Liver (tissue), 3 donors: ENCODE data around the gene CACNA1C.

Experiments
- CTCF ChIP-seq: fragments of 150-350 bp; IDR thresholded peaks from 2 replicates; pipeline ENCODE4 v1.5.1; 2017; ENCODE audit warnings: improper control_type of control experiment, low read depth, low read length; ENCODE audit not compliant: missing input control
- FOXA1 ChIP-seq: IDR thresholded peaks from 2 replicates; pipeline ENCODE4 v1.6.1; 2016; ENCODE audit warnings: antibody characterized with exemption
- GABPA ChIP-seq, 2 donors: IDR thresholded peaks in 1 of 2; conservative IDR thresholded peaks in 1 of 2; 2 replicates each; pipeline ENCODE4 v1.6.1; 2016; ENCODE audit warnings: antibody characterized with exemption in 2 of 2, mild to moderate bottlenecking in 1 of 2, moderate library complexity in 1 of 2
- HNF4G ChIP-seq: IDR thresholded peaks from 2 replicates; pipeline ENCODE4 v1.6.1; 2016; ENCODE audit warnings: antibody characterized with exemption
- JUND ChIP-seq, 2 donors: IDR thresholded peaks; 2 replicates each; pipeline ENCODE4 v1.6.1; 2016; ENCODE audit warnings: antibody characterized with exemption in 2 of 2
- MAX ChIP-seq: IDR thresholded peaks from 2 replicates; pipeline ENCODE4 v1.6.1; 2016; ENCODE audit warnings: antibody characterized with exemption
- RAD21 ChIP-seq, 2 donors: IDR thresholded peaks; 2 replicates each; pipeline ENCODE4 v1.6.1; 2016; ENCODE audit warnings: antibody characterized with exemption in 2 of 2, mild to moderate bottlenecking in 2 of 2
- REST ChIP-seq: IDR thresholded peaks from 2 replicates; pipeline ENCODE4 v1.6.1; 2016; ENCODE audit warnings: antibody characterized with exemption, mild to moderate bottlenecking
- RXRA ChIP-seq, 2 donors: IDR thresholded peaks; 2 replicates each; pipeline ENCODE4 v1.6.1; 2017 to 2018; ENCODE audit warnings: antibody characterized with exemption in 2 of 2, mild to moderate bottlenecking in 1 of 2
- TAF1 ChIP-seq: conservative IDR thresholded peaks from 2 replicates; pipeline ENCODE4 v1.6.1; 2016; ENCODE audit warnings: antibody characterized with exemption, mild to moderate bottlenecking
- YY1 ChIP-seq: IDR thresholded peaks from 2 replicates; pipeline ENCODE4 v1.6.1; 2016; ENCODE audit warnings: antibody characterized with exemption, mild to moderate bottlenecking
- ZBTB33 ChIP-seq: IDR thresholded peaks from 2 replicates; pipeline ENCODE4 v1.6.1; 2016; ENCODE audit warnings: antibody characterized with exemption
- donor health status: healthy.
- donor health status: healthy.

GRCh38 chr12:2401040-2401439, 348.3 kb downstream of the CACNA1C start:
- TF ChIP-seq CTCF, result no peak
- no peak for TF ChIP-seq ZBTB33
- no peak for TF ChIP-seq REST
- TF ChIP-seq MAX, result no peak
- no peak for TF ChIP-seq JUND (IDR thresholded peaks at IDR 0.05)
- TF ChIP-seq GABPA (IDR thresholded peaks at IDR 0.05 in 1 of 2, conservative IDR thresholded peaks at IDR 0.05 in 1 of 2), result no peak
- no peak for TF ChIP-seq RAD21 (IDR thresholded peaks at IDR 0.05)
- no peak for TF ChIP-seq TAF1
- TF ChIP-seq YY1, result no peak
- no peak for TF ChIP-seq HNF4G
- TF ChIP-seq FOXA1, result no peak
- no peak for TF ChIP-seq RXRA (IDR thresholded peaks at IDR 0.05)
